ENCODE results near the gene HSD17B13. TPM values are rescaled to one million over a fixed set of nuclear protein-coding genes. Genes with fewer than 3 reads are reported as not detected.

HSD17B13 gene
- total and polyA plus RNA-seq, 2 of the 13 experiments (the other 11 are each of a cell fraction or from before 2014, with no cell fraction given): 0.04 to 0.15 TPM

- no peak overlapping the region for H2AFZ ChIP-seq (ENCODE audit: low read length)
Observed at GRCh38 chr4:87306056-87306455, 16.6 kb downstream of the HSD17B13 start.

GRCh38 chr4:87305562-87305961, 17.1 kb downstream of the HSD17B13 start:
- DNase-seq (ENCODE audit: low spot score) (no peak), ATAC-seq (no peak), FAIRE-seq (no peak)
- WGBS (ENCODE audit: low lambda C conversion rate): 93% methylated on average over 7 of the region's 7 CpGs
- no peaks in the 10 kb centered on the region for H3K36me3 ChIP-seq (replicated peaks in 1 of 2; ENCODE audit: control insufficient read depth in 1 of 2, insufficient read depth in 2 of 2, low read length in 2 of 2)
- POLR2A ChIA-PET: no interaction called here
- H3K27ac ChIP-seq (ENCODE audit: extremely low read length, insufficient read depth, low read length): no peak overlapping the region
- no TSS peak for BruUV-seq (replicated peaks)
- no peak overlapping the region for H3K4me3 ChIP-seq (replicated peaks in 1 of 3; ENCODE audit: insufficient read depth in 1 of 3, low read depth in 2 of 3, low read length in 3 of 3)
- peaks cover 0 to 3% of the 10 kb centered on the region in 2 experiments; a peak in 1 of 5 replicates for H3K27me3 ChIP-seq (ENCODE audit: control insufficient read depth in 1 of 2, insufficient read depth in 2 of 2, low read length in 2 of 2)
- H3K9me3 ChIP-seq (ENCODE audit: low read length): no peaks in the 10 kb centered on the region
- CTCF ChIA-PET (ENCODE audit: low intra/inter-chr PET ratio, low total read pairs): no interaction called here
- intact Hi-C loops (cut with micrococcal nuclease; ENCODE audit: unreplicated experiment) (no loop called here), in situ Hi-C loops (cut with HindIII; ENCODE audit: extremely low pct_ligation_motif_present, low pct_unique_long_range_greater_than_20kb) (no loop called here)
- H4K20me1 ChIP-seq (ENCODE audit: insufficient read depth, low read length): no peaks in the 10 kb centered on the region
- peaks cover 6% of the 10 kb centered on the region; the same call in 1 of the 2 replicates for H3K4me1 ChIP-seq (ENCODE audit: insufficient read depth, low read length)
- no peaks in the 10 kb centered on the region for H3K79me2 ChIP-seq (ENCODE audit: insufficient read depth, low read length)
- H2AFZ ChIP-seq (ENCODE audit: low read length): no peak overlapping the region
- H3K4me2 ChIP-seq (ENCODE audit: low read depth, low read length): no peak overlapping the region
- H3K9ac ChIP-seq (ENCODE audit: insufficient read depth, low read depth, low read length): no peak overlapping the region
- no peak for TF ChIP-seq SIX4 (CRISPR knock-in tag; IDR thresholded peaks at IDR 0.05)
- no peak for TF ChIP-seq PRDM10 (CRISPR knock-in tag; IDR thresholded peaks at IDR 0.05; ENCODE audit: low read depth)
- no peak for TF ChIP-seq NFIC (IDR thresholded peaks at IDR 0.05; ENCODE audit: low read length)
- TF ChIP-seq CBX5 (CRISPR knock-in tag; IDR thresholded peaks at IDR 0.05; ENCODE audit: borderline replicate concordance): no peak
- no peak for TF ChIP-seq ZFP91 (CRISPR knock-in tag; IDR thresholded peaks at IDR 0.05; ENCODE audit: borderline replicate concordance)
- no peak for TF ChIP-seq KDM3A (CRISPR knock-in tag; IDR thresholded peaks at IDR 0.05; ENCODE audit: low read depth)

More at GRCh38 chr4:87306056-87306455, 16.6 kb downstream of the HSD17B13 start:
- Histone ChIP-seq H3K4me3 (replicated peaks in 1 of 3; ENCODE audit: insufficient read depth in 1 of 3, low read depth in 2 of 3, low read length in 3 of 3) (no peak overlapping the region), H4K20me1 (ENCODE audit: insufficient read depth, low read length) (no peaks in the 10 kb centered on the region), H3K27me3 (ENCODE audit: control insufficient read depth in 1 of 2, insufficient read depth in 2 of 2, low read length in 2 of 2) (no peaks in the 10 kb centered on the region), H3K27ac (ENCODE audit: extremely low read length, insufficient read depth, low read length) (no peak overlapping the region), H3K36me3 (replicated peaks in 1 of 2; ENCODE audit: control insufficient read depth in 1 of 2, insufficient read depth in 2 of 2, low read length in 2 of 2) (no peaks in the 10 kb centered on the region), H3K4me2 (ENCODE audit: low read depth, low read length) (no peak overlapping the region), H3K9ac (ENCODE audit: insufficient read depth, low read depth, low read length) (no peak overlapping the region), H3K9me3 (ENCODE audit: low read length) (no peaks in the 10 kb centered on the region), H3K4me1 (ENCODE audit: insufficient read depth, low read length) (peaks cover 6% of the 10 kb centered on the region; the same call in 1 of the 2 replicates), H3K79me2 (ENCODE audit: insufficient read depth, low read length) (no peaks in the 10 kb centered on the region)
- no peak for TF ChIP-seq ZNF780A (CRISPR knock-in tag; IDR thresholded peaks at IDR 0.05)
- no peak for TF ChIP-seq AGO1 (IDR thresholded peaks at IDR 0.05; ENCODE audit: low read depth, low read length, poor library complexity, severe bottlenecking)
- TF ChIP-seq ZNF570 (CRISPR knock-in tag; IDR thresholded peaks at IDR 0.05; ENCODE audit: borderline replicate concordance): no peak
- TF ChIP-seq ZNF720 (CRISPR knock-in tag; IDR thresholded peaks at IDR 0.05): no peak
- no peak for TF ChIP-seq KLF15 (CRISPR knock-in tag; IDR thresholded peaks at IDR 0.05; ENCODE audit: borderline replicate concordance)
- no peak for TF ChIP-seq TFDP1 (CRISPR knock-in tag; IDR thresholded peaks at IDR 0.05; ENCODE audit: borderline replicate concordance)
- TF ChIP-seq SP5 (CRISPR knock-in tag; IDR thresholded peaks at IDR 0.05; ENCODE audit: borderline replicate concordance, low read depth): no peak
- no peak for TF ChIP-seq NBN (conservative IDR thresholded peaks at IDR 0.05)
- TF ChIP-seq ZNF207 (IDR thresholded peaks at IDR 0.05; ENCODE audit: borderline replicate concordance): no peak
- TF ChIP-seq ZNF713 (CRISPR knock-in tag; IDR thresholded peaks at IDR 0.05): no peak
- DNase-seq (ENCODE audit: low spot score) (no peak), ATAC-seq (no peak), FAIRE-seq (no peak)
- in situ Hi-C loops (cut with HindIII; ENCODE audit: extremely low pct_ligation_motif_present, low pct_unique_long_range_greater_than_20kb) (no loop called here), intact Hi-C loops (cut with micrococcal nuclease; ENCODE audit: unreplicated experiment) (no loop called here)
- no TSS peak for BruUV-seq (replicated peaks)
- ChIA-PET POLR2A (no interaction called here), CTCF (ENCODE audit: low intra/inter-chr PET ratio, low total read pairs) (no interaction called here)
- 100% methylated on average over 1 of the region's 1 CpG for WGBS (ENCODE audit: low lambda C conversion rate)
